Measurements from ENCODE around the gene ZEB2.

ZEB2 gene

GRCh38 chr2:144529841-144530240, 9.9 kb upstream of the ZEB2 start:
- no peak for DNase-seq (ENCODE audit: low read depth, low spot score)

GRCh38 chr2:144528108-144528507, 8.2 kb upstream of the ZEB2 start:
- no peak for DNase-seq (ENCODE audit: low read depth, low spot score)

- DNase-seq (ENCODE audit: low read depth, low spot score) = no peak
Measured at GRCh38 chr2:144526831-144527230, 6.9 kb upstream of the ZEB2 start.

GRCh38 chr2:144524118-144525009, 4.4 kb upstream of the ZEB2 start:
- DNase-seq (ENCODE audit: low read depth, low spot score) = no peak

DNA sequence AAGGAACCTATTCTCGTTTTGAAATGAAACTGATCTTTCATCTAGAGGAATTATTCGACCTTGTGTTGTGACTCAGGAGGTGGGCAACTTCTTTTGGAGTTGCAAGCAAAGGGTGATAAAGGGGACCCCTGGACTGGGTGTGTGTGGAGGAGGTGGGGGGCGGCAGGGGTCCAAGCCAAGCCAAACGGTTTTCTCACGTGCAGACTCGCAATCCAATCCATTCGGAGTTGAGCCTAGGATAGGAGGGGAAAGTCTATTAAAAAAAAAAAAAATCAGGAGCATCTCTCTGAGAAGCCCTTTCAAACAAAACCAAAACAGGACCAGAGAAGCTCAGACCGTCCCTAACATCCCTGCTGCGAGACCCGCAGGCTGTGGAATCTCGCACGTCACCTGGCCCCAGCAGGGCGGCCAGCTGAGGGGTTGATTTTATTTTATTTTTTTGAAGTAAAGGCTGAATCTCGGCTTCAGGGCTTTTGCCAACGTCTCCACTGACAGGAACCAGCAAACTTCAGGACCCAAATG, 3.7 kb upstream of the ZEB2 start:
- DNase-seq (ENCODE audit: low read depth, low spot score) = no peak

GRCh38 chr2:144522897-144523595, 3.1 kb upstream of the ZEB2 start:
- DNase-seq (ENCODE audit: low read depth, low spot score) = no peak

- DNase-seq (ENCODE audit: low read depth, low spot score) = no peak
Measured at GRCh38 chr2:144522176-144522896, 2.4 kb upstream of the ZEB2 start.

DNA sequence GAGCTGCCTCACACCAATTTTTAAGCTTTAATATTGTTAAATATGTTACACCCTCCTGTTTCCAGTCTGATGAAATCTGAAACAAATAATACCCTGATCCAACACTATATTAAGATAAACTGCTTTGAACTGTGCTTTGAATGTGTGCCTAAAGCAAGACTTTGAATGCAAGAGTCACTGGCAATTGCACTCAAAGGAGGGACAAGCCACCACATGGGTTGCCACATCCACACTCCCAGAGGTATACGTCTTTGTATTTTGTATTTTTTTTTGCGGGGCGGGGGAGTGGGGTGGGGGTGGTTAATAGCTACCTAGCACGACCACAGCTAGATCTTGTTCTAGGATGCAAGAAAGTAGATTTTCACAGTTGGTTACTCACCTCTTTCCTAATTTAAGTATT, 1.8 kb upstream of the ZEB2 start:
- DNase-seq (ENCODE audit: low read depth, low spot score) = no peak

GRCh38 chr2:144520756-144521487, 1.0 kb upstream of the ZEB2 start:
- DNase-seq (ENCODE audit: low read depth, low spot score) = no peak

DNA sequence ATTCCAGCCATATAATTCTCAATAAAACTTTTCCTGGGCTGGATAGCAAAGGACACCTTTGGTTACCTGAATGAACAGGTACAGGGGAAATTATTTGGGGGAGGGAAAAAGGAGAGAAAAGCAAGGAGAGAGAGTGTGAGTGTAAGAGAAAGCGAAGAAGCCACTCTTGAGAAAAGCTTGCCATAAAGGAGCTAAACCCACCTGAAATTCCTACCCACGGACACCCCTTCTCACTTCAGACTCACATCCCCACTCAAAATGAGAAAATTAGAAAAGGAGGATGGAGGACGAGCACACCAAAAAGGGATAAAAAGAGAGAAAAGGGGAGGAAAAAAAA, 354 bp downstream of the ZEB2 start:
- no peak for DNase-seq (ENCODE audit: low read depth, low spot score)

- DNase-seq (ENCODE audit: low read depth, low spot score) = no peak
Measured at GRCh38 chr2:144518748-144519596, 947 bp downstream of the ZEB2 start.

GRCh38 chr2:144517866-144518747, 1.8 kb downstream of the ZEB2 start:
- no peak for DNase-seq (ENCODE audit: low read depth, low spot score)

DNA sequence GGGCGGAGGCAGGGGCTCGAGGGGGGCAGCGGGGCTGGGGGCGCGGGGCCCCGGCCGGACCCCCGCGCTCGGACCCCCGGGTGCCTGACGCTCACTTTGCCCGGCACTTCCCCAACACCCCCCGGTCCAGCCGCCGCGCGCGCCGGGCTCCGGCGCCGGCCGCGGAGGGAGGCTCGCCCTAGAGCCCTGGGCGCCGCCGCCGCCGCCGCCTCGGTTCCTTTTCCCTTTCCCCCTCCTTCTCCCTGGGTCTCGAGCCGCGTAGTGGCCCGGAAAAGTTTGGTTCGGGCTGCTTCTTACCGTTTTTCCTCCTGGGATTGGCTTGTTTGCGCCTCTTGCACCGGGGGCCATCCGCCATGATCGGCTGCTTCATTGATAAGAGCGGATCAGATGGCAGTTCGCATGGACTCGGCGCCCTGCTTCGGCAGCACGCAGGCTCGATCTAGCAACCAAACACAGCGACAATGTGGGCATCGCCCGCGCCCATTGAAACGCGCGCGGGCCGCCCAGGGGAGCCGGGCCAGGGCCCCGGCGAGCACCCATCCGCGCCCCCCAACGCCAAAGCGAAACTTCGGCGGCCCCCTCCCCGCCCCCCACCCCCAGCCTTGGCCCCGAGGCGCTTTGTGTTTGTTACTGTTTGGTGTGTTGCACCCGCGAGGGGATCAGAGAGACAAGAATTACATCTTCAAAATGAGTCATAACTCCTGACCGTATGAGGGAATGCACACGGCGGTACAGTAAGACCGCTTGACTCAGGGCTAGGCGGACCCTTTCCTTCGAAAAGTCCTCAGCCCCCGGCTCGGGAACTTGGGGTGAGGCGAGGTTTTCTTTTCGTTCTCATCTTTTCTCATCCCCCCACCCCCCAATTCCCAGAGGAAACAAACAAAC, 2.7 kb downstream of the ZEB2 start:
- no peak for DNase-seq (ENCODE audit: low read depth, low spot score)

DNA sequence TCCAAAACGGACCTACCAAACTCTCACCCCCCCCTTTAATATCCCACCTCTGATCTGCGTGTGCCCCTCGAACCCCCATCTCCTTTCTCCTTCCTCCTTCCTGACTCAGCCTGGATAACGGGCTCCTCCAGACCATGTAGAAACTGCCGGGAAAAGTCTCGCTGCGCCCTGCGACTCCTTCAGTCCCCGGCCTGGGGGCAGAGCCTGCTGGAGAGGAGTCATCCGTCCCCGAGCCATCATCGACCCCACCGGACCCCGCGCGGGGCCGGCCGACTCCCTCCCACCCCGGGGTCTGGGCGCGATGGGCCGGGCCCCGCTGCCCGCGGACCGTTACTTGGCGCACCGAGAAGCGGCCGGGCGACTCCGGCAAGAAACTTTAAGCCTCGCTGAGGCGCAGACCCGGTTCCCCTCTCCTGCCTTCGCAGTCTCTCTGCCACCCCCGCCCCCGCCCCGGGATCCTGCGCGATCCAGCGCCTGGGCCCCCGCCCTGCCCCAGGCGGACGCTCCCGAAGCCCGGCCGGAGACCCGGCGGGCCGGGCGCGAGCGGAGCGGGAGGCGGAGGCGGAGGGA, 3.4 kb downstream of the ZEB2 start:
- no peak for DNase-seq (ENCODE audit: low read depth, low spot score)

- DNase-seq (ENCODE audit: low read depth, low spot score) = no peak
Measured at GRCh38 chr2:144515696-144516410, 4.1 kb downstream of the ZEB2 start.

- no peak for DNase-seq (ENCODE audit: low read depth, low spot score)
Measured at GRCh38 chr2:144515099-144515695, 4.7 kb downstream of the ZEB2 start.

GRCh38 chr2:144514616-144515091, 5.3 kb downstream of the ZEB2 start:
- DNase-seq (ENCODE audit: low read depth, low spot score) = no peak

All from activated CD4-positive, CD25-positive, alpha-beta regulatory T cell treated with anti-CD3 and anti-CD28 coated beads, Interleukin-2, amount 50 U/mL, for 16 hours (primary cell).